ENCODE data around the gene ARID1B. TPM values are rescaled to one million over a fixed set of nuclear protein-coding genes. Genes with fewer than 3 reads are reported as not detected.

The ARID1B gene
- polyA plus RNA-seq, 1 donor: 48.5 TPM

DNA sequence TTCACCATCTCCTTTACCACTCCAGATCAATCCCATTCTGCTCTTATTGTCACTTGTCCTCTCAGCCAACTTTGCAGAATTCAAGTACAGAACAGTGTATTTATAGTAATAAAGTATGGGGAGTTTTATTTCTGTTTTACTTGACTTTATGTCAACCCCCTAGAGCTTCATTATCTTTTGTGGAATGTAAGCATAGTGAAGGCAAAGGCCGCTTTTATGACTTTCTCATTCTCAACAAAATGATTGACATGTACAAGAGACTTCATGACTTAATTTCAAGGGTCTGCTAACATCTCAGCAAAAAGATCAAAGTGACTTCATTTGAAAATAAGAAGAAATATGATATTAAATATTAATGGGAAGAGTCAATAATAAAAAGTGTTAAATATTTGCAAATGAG, 28.7 kb upstream of the ARID1B start:
- H3K4me3 ChIP-seq (ENCODE audit: low read length): no peak overlapping the region
- DNase-seq: no peak
- H3K4me1 ChIP-seq (ENCODE audit: control insufficient read depth, insufficient read depth, low read length): peaks cover 2% of the 10 kb centered on the region
- H3K27me3 ChIP-seq (ENCODE audit: control insufficient read depth, insufficient read depth, low read length): no peaks in the 10 kb centered on the region
- no peaks in the 10 kb centered on the region for H3K36me3 ChIP-seq (ENCODE audit: control insufficient read depth, insufficient read depth, low read length)
- no peak overlapping the region for H3K27ac ChIP-seq (ENCODE audit: low read length)
- WGBS (ENCODE audit: insufficient coverage, low lambda C conversion rate): 80% methylated on average over 1 of the region's 1 CpG
- H3K9me3 ChIP-seq (ENCODE audit: control insufficient read depth, low read depth, low read length): no peaks in the 10 kb centered on the region

DNA sequence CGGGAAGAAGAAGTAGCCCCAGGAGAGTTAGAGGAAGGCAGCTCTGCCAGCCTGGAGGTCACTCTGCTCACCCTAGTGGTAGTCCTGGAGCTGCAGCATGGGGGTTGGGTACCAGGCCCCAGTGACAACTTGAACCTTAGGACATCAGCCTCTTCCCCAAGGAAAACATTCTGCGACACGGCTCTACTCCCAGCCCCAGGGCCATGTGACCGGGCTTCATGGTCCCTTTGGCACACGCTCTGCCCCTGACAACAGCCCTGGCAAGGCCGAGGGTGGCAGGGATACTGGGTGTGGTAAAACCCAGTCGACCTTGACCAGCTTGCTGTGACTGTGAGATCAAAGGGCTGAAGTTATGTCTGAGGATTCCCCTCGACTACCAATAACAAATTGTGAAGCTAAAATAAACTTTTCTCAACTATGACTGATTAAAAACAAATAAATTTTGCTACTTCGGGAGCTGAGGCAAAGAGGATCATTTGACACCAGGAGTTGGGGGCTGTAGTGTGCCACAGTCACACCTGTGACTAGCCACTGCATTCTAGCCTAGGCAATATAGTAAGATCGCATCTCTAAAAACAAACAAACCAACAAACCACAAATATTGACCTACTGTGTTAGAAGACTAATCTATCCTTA, 24.4 kb upstream of the ARID1B start:
- Histone ChIP-seq H3K9me3 (ENCODE audit: control insufficient read depth, low read depth, low read length) (no peaks in the 10 kb centered on the region), H3K4me1 (ENCODE audit: control insufficient read depth, insufficient read depth, low read length) (peaks cover 2% of the 10 kb centered on the region), H3K4me3 (ENCODE audit: low read length) (no peak overlapping the region), H3K27me3 (ENCODE audit: control insufficient read depth, insufficient read depth, low read length) (no peaks in the 10 kb centered on the region), H3K36me3 (ENCODE audit: control insufficient read depth, insufficient read depth, low read length) (no peaks in the 10 kb centered on the region), H3K27ac (ENCODE audit: low read length) (no peak overlapping the region)
- no CpG with 5 or more reads among the region's 10 CpGs for WGBS (ENCODE audit: insufficient coverage, low lambda C conversion rate)
- peak; percentile 33 to 59 for DNase-seq

DNA sequence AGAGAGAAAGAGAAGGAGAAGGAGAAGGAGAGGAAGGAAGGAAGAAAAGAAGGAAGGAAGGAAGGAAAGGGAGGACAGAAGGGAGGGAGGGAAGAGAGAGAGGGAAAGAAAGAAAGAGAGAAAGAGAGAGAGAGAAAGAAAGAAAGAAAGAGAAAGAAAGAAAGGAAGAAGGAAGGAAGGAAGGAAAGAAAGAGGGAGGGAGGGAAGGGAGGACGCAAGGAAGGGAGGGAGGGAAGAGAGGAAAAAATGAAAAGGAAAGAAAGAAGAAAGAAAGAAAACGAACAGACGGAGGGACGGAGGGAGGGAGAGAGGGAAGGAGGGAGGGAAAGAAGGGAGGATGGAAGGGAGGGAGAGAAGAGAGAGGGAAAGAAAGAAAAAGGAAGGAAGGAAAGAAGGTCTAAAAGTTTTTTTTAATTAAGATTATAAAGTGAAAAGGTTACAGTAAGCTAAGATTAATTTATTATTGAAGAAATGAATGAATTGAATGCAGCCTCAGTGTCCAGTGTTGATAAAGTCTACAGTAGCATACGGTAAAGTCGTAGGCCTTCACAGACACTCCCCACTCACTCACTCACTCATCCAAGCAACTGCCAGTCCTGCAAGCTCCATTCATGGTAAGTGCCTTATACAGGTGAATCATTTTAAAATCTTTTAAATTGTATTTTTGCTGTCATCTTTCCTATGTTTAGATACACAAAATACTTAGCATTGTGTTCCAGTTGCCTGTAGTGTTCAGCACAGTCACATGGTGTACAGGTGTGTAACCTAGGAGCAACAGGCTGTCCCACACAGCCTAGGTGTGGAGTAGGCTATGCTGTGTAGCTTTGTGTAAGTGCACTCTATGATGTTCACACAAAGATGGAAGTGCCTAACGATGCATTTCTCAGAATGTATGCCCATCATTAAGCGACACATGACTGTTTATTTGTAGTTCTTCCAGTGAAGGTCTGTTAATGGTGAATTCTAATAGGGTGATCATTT, 20.3 kb upstream of the ARID1B start:
- H3K4me3 ChIP-seq (ENCODE audit: low read length): no peak overlapping the region
- H3K9me3 ChIP-seq (ENCODE audit: control insufficient read depth, low read depth, low read length): no peaks in the 10 kb centered on the region
- no peak for DNase-seq
- H3K4me1 ChIP-seq (ENCODE audit: control insufficient read depth, insufficient read depth, low read length): peaks cover 2% of the 10 kb centered on the region
- no peaks in the 10 kb centered on the region for H3K27me3 ChIP-seq (ENCODE audit: control insufficient read depth, insufficient read depth, low read length)
- no peak overlapping the region for H3K27ac ChIP-seq (ENCODE audit: low read length)
- WGBS (ENCODE audit: insufficient coverage, low lambda C conversion rate): 98% methylated on average over 6 of the region's 8 CpGs
- no peaks in the 10 kb centered on the region for H3K36me3 ChIP-seq (ENCODE audit: control insufficient read depth, insufficient read depth, low read length)

DNA sequence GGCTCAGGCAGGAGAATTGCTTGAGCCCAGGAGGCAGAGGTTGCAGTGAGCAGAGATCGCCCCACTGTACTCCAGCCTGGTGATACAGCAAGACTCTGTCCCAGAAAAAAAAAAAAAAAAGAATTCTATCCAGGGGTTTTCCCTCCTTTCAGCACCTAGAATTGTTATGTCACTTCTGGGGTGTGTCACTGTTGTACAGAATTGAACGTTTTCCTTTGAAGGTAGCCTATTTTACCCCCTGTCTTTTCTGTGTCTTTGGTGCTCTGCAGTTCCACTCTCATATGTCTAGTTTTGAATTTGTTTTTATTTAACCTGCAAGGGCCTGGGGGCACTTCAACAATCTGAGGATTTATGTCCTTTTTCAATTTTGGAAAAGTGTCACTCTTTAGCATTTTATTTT, 19.3 kb upstream of the ARID1B start:
- no peak for DNase-seq
- H3K4me1 ChIP-seq (ENCODE audit: control insufficient read depth, insufficient read depth, low read length): peaks cover under 1% of the 10 kb centered on the region
- no peaks in the 10 kb centered on the region for H3K9me3 ChIP-seq (ENCODE audit: control insufficient read depth, low read depth, low read length)
- 14% methylated on average over 1 of the region's 2 CpGs for WGBS (ENCODE audit: insufficient coverage, low lambda C conversion rate)
- H3K4me3 ChIP-seq (ENCODE audit: low read length): no peak overlapping the region
- H3K27ac ChIP-seq (ENCODE audit: low read length): no peak overlapping the region
- no peaks in the 10 kb centered on the region for H3K27me3 ChIP-seq (ENCODE audit: control insufficient read depth, insufficient read depth, low read length)
- H3K36me3 ChIP-seq (ENCODE audit: control insufficient read depth, insufficient read depth, low read length): no peaks in the 10 kb centered on the region

DNA sequence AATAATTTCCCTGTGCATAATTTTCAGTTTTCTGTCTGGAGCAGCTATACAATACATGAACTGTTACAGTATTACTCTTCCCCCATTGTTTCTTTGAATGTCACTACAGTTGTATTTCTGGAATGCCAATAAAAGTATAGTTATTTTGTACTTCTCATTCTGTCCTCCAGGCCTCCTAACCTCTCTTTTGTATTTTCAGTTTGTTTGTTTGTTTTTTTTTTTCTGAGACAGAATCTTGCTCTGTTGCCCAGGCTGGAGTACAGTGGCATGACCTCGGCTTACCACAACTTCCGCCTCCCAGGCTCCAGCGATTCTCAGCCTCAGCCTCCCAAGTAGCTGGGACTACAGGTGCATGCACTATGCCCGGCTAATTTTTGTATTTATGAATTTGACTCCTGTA, 16.8 kb upstream of the ARID1B start:
- no peak for DNase-seq
- Histone ChIP-seq H3K27me3 (ENCODE audit: control insufficient read depth, insufficient read depth, low read length) (no peaks in the 10 kb centered on the region), H3K9me3 (ENCODE audit: control insufficient read depth, low read depth, low read length) (no peaks in the 10 kb centered on the region), H3K4me1 (ENCODE audit: control insufficient read depth, insufficient read depth, low read length) (no peaks in the 10 kb centered on the region), H3K36me3 (ENCODE audit: control insufficient read depth, insufficient read depth, low read length) (no peaks in the 10 kb centered on the region), H3K4me3 (ENCODE audit: low read length) (no peak overlapping the region), H3K27ac (ENCODE audit: low read length) (no peak overlapping the region)
- no CpG with 5 or more reads among the region's 4 CpGs for WGBS (ENCODE audit: insufficient coverage, low lambda C conversion rate)

DNA sequence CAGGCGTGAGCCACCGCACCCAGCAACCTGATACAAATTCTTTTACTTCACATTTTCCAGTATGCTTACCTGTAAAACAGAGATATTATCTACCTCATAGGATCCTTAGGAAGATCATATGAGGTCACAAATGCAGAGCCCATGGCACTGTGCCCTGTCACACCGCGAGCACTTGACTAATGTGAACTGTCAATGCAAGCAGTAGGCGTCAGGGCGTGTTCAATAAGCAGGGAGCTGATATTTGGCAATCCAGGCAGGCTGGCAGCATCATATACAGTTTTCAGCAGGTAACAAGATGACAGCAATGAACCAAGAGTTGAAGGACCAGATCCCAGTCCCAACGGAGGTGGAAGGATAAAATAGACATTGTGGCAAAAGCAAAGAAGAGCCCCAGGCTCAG, 14.6 kb upstream of the ARID1B start:
- H3K9me3 ChIP-seq (ENCODE audit: control insufficient read depth, low read depth, low read length): no peaks in the 10 kb centered on the region
- no peak overlapping the region for H3K4me3 ChIP-seq (ENCODE audit: low read length)
- WGBS (ENCODE audit: insufficient coverage, low lambda C conversion rate): 71% methylated on average over 1 of the region's 7 CpGs
- H3K27me3 ChIP-seq (ENCODE audit: control insufficient read depth, insufficient read depth, low read length): no peaks in the 10 kb centered on the region
- H3K4me1 ChIP-seq (ENCODE audit: control insufficient read depth, insufficient read depth, low read length): no peaks in the 10 kb centered on the region
- no peak overlapping the region for H3K27ac ChIP-seq (ENCODE audit: low read length)
- no peaks in the 10 kb centered on the region for H3K36me3 ChIP-seq (ENCODE audit: control insufficient read depth, insufficient read depth, low read length)
- DNase-seq: no peak

DNA sequence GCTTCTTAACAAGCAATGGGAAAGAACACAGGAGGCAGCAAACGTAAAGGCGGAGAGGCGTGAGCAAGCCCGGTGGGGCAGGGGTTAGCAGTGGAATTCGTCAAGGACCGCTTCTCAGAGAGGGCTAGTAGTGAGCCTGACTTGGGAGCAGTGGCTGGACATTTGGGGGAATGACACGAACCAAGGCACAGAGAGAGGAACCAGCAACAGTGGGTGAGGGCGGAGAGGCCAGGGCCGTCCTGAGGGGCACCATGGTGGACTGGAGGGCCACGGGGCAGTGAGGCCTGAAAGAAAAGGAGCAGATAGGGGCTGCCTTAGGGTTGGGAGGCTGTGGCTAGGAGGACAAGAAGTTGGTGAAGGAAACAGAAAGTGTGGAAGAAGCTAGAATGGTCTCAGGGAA, 12.1 kb upstream of the ARID1B start:
- no peak for DNase-seq
- H3K9me3 ChIP-seq (ENCODE audit: control insufficient read depth, low read depth, low read length): no peaks in the 10 kb centered on the region
- H3K36me3 ChIP-seq (ENCODE audit: control insufficient read depth, insufficient read depth, low read length): no peaks in the 10 kb centered on the region
- H3K27ac ChIP-seq (ENCODE audit: low read length): no peak overlapping the region
- no peak overlapping the region for H3K4me3 ChIP-seq (ENCODE audit: low read length)
- no peaks in the 10 kb centered on the region for H3K4me1 ChIP-seq (ENCODE audit: control insufficient read depth, insufficient read depth, low read length)
- no CpG with 5 or more reads among the region's 10 CpGs for WGBS (ENCODE audit: insufficient coverage, low lambda C conversion rate)
- H3K27me3 ChIP-seq (ENCODE audit: control insufficient read depth, insufficient read depth, low read length): no peaks in the 10 kb centered on the region

DNA sequence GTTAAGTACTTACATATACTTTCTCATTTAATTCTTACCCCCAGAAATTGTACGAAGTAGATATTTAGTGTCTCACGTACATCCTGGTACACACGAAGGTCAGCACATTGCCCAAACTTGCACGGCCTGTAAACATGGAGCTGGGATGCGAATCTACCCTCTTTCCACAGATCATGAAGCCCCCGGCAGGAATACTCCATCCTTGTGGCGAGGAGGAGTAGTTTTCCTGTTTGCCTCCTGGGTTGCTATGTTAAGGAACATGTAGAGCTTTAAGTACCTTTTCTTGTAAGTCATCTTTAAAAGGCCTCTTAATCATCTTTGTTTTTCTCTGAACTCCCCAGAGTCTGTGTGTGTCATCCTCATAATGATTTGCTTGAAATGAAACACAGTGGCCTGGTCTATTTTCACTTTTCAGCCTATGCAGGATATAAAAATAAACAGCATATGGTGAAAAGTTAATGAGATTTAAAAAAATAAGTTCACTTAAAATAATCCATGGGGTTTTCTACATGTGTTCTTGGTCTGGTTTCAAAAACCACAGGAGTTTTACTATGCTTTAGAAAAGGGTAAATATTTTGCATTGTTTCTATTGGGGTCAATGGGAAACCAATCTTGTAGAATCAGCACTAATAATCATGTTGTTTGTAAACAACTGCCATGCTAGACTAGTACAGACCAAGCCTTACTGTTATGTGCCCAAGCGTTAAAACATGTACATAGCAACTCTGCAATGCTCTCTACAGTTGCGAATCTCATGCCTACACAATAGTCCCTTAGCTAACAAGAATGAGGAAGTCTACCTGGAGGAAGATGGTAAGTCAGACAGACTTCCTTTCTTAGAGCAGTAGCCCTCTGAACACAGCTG, 9.3 kb upstream of the ARID1B start:
- DNase-seq: no peak
- H3K27ac ChIP-seq (ENCODE audit: low read length): no peak overlapping the region
- H3K9me3 ChIP-seq (ENCODE audit: control insufficient read depth, low read depth, low read length): no peaks in the 10 kb centered on the region
- peaks cover 16% of the 10 kb centered on the region for H3K4me1 ChIP-seq (ENCODE audit: control insufficient read depth, insufficient read depth, low read length)
- WGBS (ENCODE audit: insufficient coverage, low lambda C conversion rate): 80% methylated on average over 2 of the region's 9 CpGs
- no peaks in the 10 kb centered on the region for H3K27me3 ChIP-seq (ENCODE audit: control insufficient read depth, insufficient read depth, low read length)
- H3K36me3 ChIP-seq (ENCODE audit: control insufficient read depth, insufficient read depth, low read length): no peaks in the 10 kb centered on the region
- no peak overlapping the region for H3K4me3 ChIP-seq (ENCODE audit: low read length)

DNA sequence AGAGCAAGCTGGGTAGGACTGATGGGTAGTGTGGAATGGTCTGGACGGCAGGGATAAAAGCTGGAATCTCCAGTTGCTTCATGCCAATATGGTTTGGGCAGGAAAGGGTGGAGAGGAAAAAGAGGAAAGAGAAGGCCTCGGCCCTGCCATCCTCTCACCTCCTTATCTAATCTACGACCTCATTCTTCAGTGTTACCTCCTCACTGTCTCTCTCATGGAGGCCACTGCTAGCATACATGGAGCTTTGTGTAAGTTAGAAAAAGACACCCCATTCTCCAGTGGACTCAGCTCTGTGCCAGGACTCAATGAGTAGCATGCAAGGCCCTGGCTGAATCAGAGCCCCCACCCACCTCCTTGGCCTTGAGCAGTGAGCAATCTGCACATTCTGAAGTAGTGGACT, 6.1 kb upstream of the ARID1B start:
- H3K4me3 ChIP-seq (ENCODE audit: low read length): no peak overlapping the region
- no peaks in the 10 kb centered on the region for H3K9me3 ChIP-seq (ENCODE audit: control insufficient read depth, low read depth, low read length)
- H3K4me1 ChIP-seq (ENCODE audit: control insufficient read depth, insufficient read depth, low read length): peaks cover 26% of the 10 kb centered on the region
- H3K27ac ChIP-seq (ENCODE audit: low read length): no peak overlapping the region
- DNase-seq: peak in 1 of 2 donors; percentile 31
- no peaks in the 10 kb centered on the region for H3K36me3 ChIP-seq (ENCODE audit: control insufficient read depth, insufficient read depth, low read length)
- no CpG with 5 or more reads among the region's 3 CpGs for WGBS (ENCODE audit: insufficient coverage, low lambda C conversion rate)
- H3K27me3 ChIP-seq (ENCODE audit: control insufficient read depth, insufficient read depth, low read length): no peaks in the 10 kb centered on the region

DNA sequence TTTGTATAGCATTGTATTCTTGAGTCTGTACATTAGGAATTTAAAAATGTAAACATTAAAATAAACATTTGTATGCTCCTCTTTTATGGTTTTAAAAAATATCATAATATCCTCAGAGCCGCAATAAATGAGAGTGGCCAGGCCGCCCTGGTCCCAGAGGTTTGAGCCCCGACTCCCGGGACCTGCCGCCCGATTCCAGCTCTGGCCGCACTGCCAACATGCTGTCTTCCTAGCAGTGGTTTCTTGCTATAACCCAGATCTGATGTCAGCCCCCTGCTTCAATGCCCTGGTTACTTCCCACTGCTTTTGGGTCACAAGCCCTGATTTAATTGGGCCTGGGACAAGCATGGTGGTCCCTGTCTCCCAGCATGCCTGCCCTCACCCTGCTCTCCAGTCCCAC, 5.4 kb upstream of the ARID1B start:
- Histone ChIP-seq H3K27ac (ENCODE audit: low read length) (no peak overlapping the region), H3K4me3 (ENCODE audit: low read length) (no peak overlapping the region), H3K36me3 (ENCODE audit: control insufficient read depth, insufficient read depth, low read length) (no peaks in the 10 kb centered on the region), H3K9me3 (ENCODE audit: control insufficient read depth, low read depth, low read length) (no peaks in the 10 kb centered on the region), H3K4me1 (ENCODE audit: control insufficient read depth, insufficient read depth, low read length) (peaks cover 27% of the 10 kb centered on the region), H3K27me3 (ENCODE audit: control insufficient read depth, insufficient read depth, low read length) (no peaks in the 10 kb centered on the region)
- WGBS (ENCODE audit: insufficient coverage, low lambda C conversion rate): no CpG with 5 or more reads among the region's 7 CpGs
- no peak for DNase-seq
